ENCODE results near the gene PKP3.
"Not testable (repeated sequence)": the region's sequence is repeated elsewhere in the genome, so short reads cannot be mapped to it uniquely, and the experiment has no call there.

PKP3 gene

GRCh38 chr11:432501-433100 lies 38.6 kb downstream of the PKP3 start:
- DNase-seq = no peak

GRCh38 chr11:433111-433510 lies 39.1 kb downstream of the PKP3 start:
- no peak for DNase-seq

- no peak for DNase-seq
Observed at GRCh38 chr11:433641-434040, 39.6 kb downstream of the PKP3 start.

- no peak for DNase-seq
Observed at GRCh38 chr11:434496-434895, 40.5 kb downstream of the PKP3 start.

- DNase-seq = not testable (repeated sequence)
Observed at GRCh38 chr11:434999-435740, 41.2 kb downstream of the PKP3 start.

GRCh38 chr11:437228-437870 lies 43.3 kb downstream of the PKP3 start:
- no peak for DNase-seq

GRCh38 chr11:438101-438844 lies 44.3 kb downstream of the PKP3 start:
- DNase-seq = no peak

GRCh38 chr11:439315-440064 lies 45.5 kb downstream of the PKP3 start:
- DNase-seq = no peak

- no peak for DNase-seq
Observed at GRCh38 chr11:440065-441042, 46.3 kb downstream of the PKP3 start.

- no peak for DNase-seq
Observed at GRCh38 chr11:441043-441417, 47.0 kb downstream of the PKP3 start.

- peak; percentile 62 for DNase-seq
Observed at GRCh38 chr11:441418-442274, 47.6 kb downstream of the PKP3 start, which contains the start of gene ANO9. Gene ANO9, minus strand, starts transcription at chr11:442011. Its CDS starts 85 bp downstream, at chr11:441926.

- DNase-seq = no peak
Observed at GRCh38 chr11:442611-443081, 48.6 kb downstream of the PKP3 start.

GRCh38 chr11:443542-444199 lies 49.7 kb downstream of the PKP3 start:
- no peak for DNase-seq

- no peak for DNase-seq
Observed at GRCh38 chr11:444396-445144, 50.6 kb downstream of the PKP3 start.

- no peak for DNase-seq
Observed at GRCh38 chr11:445765-446588, 52.0 kb downstream of the PKP3 start.

GRCh38 chr11:446891-447290 lies 52.9 kb downstream of the PKP3 start:
- no peak for DNase-seq

GRCh38 chr11:447923-448731 lies 54.1 kb downstream of the PKP3 start:
- DNase-seq = peak; percentile 95
